Brain pericyte (primary cell): ENCODE measurements around the gene MIA2.
A peak's percentile ranks its signal among the peaks of the same experiment; 100 is the strongest.

Source experiments
- DNase-seq: peaks from one replicate; pipeline ENCODE4 v3.0.0-alpha.2; 2012; ENCODE audit warnings: low read depth, low spot score

Gene MIA2

DNA sequence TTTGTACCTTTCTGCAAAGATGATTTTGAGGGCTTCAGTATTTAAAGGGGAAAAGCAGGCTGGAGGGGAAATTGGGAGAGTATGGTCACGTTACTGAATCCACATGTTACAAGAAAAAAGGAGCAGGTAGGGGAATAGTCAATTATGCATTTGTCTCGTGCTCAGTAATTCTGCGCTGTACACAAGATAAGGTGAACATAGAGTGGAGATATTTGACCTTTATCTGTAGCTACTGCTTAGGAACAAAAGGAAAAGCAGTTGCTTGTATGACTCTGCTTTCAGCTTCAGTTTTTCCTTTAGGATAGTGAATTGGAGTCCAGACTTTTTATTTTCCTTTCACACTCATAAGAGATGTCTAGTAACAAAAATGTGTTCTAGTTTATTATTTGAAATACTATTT, 148.7 kb downstream of the MIA2 start:
- no peak for DNase-seq

DNA sequence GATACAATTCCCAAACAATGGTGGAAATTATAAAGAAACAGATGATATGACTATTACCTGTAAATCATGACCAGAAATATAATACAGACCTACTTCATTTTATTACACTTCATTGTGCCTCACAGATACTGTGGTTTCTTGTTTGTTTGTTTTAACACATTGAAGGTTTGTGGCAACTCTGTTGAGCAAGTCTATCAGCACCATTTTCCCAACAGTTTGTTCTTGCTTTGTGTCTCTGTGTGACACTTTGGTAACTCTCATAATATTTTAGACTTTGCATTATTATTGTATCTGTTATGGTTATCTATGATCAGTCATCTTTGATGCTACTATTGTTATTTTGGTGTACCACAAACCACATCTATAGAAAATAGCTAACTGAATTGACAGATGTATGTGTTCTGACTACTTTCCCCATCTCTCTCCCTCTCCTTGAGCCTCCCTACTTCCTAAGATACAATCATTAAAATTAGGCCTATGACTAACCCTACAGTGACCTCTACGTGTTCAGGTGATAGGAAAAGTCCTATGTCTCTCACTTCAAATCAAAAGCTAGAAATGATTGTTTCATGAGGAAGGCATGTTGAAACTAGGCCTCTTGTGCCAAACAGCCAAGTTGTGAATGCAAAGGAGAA, 149.4 kb downstream of the MIA2 start:
- DNase-seq: no peak

DNA sequence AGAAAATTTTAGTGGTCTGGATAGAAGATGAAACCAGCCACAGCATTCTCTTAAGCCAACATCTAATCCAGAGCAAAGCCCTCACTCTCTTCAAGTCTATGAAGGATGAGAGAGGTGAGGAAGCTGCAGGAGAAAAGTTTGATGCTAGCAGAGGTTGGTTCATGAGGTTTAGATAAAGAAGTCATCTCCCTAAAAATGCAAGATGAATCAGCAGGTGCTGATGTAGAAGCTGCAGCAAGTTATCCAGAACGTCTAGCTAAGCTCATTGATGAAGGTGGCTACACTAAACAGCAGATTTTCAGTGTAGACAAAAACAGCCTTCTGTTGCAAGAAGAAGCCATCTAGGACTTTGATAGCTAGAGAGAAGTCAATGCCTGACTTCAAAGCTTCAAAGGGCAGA, 150.0 kb downstream of the MIA2 start:
- DNase-seq: no peak

DNA sequence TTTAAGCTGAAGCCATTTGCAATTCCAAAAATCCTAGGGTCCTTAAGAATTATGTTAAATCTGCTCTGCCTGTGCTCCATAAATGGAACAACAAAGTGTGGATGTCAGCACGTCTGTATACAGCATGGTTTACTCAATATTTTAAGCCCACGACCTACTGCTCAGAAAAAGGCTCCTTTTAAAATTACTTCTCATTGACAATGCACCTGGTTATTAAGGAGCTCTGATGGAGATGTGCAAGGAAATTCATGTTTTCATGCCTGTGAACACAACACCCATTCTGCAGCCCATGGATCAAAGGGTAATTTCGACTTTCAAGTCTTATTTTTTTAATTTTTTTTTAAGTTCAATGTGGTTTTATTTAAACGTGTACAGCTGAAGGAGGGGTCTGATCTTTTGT, 150.5 kb downstream of the MIA2 start:
- no peak for DNase-seq

DNA sequence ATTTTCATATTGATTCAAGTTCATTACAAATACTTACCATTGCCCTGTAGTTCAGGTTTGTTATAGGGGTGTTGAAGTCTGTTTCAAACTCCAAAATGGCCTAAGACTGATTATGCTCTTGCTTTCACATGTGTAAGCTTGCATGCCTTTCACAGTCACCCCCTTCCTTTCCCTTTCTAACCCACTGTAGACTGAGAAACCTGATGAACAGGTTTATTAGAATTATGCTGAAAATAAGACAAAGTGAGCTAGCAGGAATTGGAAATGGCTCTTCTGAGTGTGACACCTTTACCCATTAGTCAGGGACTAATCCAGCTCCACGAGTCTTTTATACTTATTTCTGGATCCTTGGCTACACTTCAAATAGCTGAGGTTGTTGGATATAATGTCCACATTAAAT, 159.6 kb downstream of the MIA2 start:
- DNase-seq: no peak

DNA sequence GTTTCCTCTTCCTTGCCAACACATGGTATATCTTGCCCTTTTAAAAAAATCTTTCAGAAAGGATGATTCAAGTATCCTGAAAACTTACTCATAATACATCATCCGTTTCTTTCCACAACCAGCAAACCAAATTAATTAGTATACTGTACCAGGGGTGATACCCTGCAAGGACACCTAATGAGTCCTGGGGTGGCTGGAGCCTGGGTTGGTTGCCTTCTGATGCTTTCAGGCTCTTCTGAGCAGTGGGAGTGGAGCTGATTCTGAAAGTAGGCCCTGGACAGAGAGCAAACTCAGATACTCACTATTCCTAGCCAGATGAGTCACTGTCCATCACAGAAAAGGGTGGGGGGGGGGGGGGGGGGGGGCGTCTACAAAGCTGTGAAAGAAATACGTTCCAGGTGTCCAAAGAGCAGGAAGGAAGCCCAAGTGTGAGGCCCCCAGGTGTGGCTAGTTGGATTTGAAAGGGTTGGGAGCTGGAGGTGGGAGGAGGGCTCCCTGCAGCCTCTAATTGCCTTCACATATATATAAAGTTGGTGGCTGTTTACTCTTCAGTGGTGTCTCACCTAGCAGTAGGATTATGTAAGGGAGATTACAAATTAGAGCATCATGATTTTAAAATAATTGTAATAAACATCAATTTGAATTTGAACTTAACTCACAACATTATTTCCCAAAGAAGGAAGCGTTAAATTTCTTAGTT, 162.0 kb downstream of the MIA2 start:
- DNase-seq: no peak

DNA sequence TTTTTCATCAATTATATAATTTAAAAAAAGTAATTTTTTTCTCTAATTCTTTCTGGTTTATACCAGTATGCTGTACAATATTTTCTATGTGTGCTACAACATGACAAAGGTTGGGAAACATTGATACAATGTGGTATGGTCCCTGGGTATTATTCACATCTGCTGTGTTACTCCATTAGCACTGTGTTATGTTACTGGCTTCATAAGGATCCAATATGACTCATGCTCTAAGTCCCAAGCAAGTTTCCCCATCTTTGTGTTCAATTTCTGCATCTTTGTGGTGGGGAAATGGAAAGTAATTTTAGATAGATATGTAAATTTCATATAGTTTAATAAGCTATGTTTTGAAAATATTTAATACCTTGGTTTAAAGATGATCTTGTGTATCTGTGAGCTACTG, 162.7 kb downstream of the MIA2 start:
- DNase-seq: no peak

DNA sequence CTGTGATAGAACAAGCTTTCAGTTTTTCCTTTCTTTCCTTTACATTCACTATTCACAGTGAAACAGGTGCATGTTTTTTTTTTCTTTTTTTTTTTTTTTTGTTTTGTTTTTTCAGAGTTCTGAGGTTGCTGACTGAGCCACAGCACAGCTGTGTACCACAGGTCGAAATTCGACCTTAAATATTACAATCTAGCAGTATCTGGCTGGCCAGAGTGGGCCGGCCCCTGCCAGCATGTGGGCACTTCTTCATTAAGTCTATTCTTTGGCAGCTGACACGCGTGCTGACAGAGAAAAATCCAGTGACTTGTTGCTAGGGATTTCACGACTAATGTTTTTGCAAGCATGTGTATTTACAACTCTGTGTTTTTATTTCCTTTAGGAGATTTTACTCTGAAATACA, 164.7 kb downstream of the MIA2 start:
- DNase-seq: no peak

DNA sequence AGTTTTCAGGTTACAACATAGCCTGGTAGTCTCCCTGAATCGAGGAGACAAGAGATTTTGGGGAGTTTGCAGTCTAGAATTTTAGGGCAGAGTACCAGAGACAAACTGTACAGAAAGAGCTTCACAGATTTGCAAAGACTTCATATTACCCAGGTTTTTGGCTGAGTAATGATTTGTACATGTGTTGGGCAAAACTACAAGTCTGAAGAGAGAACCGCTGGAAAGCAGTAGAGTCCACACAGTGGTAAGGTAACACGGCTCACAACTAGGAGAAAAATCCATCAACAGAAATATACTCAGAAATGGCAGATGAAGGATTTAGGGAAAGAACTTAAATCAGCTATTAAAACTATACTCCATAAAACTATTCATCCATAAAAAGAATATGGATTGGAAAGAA, 172.8 kb downstream of the MIA2 start:
- no peak for DNase-seq

DNA sequence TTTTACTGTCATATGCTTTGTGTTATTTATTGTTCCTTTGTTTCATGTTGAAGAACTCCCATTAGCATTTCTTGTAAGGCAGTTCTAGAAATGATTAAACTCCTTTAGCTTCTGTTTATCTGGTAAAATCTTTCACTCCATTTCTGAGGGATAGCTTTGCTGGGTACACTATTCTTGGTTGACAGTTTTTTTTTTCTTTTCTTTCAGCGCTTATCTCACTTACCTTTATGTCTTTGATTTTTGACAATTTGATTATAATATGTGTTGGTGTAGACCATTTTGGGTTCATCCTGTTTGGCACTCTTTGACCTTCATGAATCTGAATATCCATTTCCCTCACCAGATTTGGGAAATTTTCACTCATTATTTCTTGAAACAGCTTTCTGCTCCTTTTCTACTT, 182.4 kb downstream of the MIA2 start:
- no peak for DNase-seq

DNA sequence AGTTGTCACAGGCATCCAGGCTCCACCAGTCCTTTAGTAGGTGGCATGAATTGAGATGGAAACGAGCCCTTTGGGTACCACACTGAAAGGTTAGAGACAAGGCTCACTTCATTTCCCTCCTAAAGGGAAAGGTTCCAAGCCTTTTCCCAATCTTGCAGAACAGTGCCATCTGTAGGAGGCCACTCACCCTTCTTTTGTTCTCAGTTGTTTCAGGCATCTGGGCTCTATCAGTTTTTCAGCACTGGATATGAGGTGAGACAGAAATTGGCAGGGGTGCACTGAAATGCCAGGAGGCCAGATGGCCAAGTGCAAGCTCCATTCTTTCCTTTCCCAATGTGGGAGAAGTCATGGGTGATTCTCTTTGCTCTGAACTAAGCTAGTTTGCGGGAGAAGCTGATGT, 183.3 kb downstream of the MIA2 start:
- no peak for DNase-seq

DNA sequence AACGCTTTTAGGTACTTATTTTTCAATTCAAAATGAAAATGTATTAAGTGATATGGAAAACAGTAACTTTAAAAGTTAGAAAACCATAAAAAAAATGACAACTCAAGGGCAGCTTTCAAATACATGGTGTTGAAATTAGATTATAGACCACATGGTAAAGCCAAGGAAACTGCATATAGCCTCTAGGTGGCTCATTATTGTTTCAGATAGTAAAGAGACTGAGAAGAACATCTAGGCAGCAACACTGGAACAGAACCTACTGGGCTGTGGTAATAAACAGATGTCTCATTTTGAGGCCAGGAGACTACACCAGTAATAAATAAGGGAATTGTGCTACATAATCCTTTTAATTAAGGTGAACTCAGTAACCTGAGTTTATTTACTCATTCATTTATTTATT, 185.6 kb downstream of the MIA2 start:
- no peak for DNase-seq

DNA sequence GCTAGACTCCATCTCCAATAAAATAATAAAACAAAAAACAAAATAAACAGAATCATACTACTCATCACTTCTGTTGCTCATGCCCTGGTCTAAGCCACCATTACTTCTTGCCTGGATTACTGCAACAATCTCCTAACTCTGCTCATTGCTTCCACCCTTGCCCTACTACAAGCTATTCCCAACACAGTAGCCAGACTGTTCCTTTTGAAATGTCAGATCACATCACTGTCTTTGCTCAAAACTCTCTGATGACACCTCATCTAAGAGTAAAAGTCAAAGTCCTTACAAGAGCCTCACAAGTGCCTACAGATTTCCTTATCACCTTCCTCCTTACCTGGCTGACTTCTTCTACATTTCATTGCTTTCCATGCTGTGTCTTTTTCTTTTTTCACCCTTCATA, 188.5 kb downstream of the MIA2 start:
- no peak for DNase-seq

DNA sequence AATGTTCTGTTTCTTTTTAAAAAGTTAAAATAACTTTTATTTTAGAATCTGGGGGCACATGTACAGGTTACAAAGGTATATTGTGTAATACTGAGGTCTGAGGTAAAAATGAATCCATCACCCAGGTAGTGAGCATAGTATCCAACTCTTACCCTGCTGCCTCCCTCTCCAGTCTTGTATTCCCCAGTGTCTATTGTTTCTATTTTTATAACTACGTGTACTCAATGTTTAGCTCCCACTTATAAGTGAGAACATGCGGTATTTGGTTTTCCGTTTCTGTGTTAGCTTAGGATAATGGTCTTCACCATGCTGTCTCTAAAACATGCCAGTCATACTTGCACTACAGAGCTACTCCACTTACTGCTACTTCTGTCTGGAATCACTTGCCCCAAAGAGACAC, 190.1 kb downstream of the MIA2 start:
- DNase-seq: no peak

DNA sequence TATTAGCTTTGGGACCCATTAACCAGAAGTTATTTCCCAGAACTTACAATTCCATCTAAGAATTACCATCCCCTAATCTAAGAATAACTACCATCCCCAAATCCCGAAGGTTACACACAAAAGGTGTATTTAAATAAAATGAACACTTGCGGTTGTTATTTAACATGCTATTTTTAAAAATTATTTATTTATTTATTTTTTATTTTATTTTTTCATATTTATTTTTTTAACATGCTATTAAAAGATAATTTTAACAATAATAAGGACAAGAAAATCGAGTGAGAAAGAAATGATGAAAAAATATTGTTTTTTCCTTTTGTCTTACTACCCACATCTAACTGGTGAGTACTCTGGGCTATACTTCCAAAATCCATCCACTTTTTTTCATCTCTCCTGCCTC, 192.2 kb downstream of the MIA2 start:
- DNase-seq: no peak

DNA sequence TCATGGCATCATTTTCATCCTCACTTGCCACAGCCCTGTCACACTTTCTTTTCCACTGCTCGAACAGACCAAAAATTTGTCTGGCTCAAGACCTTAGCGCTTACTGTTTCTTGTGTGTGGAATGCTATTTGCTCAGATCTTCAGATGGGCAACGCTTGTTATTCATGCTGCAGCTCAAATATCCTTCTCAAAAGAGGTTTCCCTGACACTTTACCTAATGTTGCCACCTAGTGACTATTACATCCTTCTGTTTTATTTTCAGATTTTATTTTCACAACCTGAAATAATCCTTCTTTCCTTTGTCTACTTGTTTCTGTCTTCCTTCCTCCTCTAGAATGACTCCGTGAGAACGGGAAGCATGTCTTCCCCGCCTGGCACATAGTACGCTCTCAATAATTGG, 192.9 kb downstream of the MIA2 start:
- no peak for DNase-seq

DNA sequence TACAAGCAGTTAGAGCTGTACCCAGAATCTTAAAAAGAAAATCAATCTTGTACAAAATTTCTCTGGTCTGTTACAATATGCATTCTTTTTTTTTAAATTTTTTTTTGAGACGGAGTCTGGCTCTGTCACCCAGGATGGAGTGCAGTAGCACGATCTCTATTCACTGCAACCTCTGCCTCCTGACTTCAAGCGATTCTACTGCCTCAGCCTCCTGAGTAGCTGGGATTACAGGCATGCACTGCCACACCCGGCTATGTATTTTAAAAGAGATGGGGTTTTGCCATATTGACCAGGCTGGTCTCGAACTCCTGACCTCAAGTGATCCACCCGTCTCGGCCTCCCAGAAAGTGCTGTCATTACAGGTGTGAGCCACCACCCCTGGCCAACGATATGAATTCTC, 194.4 kb downstream of the MIA2 start:
- no peak for DNase-seq

DNA sequence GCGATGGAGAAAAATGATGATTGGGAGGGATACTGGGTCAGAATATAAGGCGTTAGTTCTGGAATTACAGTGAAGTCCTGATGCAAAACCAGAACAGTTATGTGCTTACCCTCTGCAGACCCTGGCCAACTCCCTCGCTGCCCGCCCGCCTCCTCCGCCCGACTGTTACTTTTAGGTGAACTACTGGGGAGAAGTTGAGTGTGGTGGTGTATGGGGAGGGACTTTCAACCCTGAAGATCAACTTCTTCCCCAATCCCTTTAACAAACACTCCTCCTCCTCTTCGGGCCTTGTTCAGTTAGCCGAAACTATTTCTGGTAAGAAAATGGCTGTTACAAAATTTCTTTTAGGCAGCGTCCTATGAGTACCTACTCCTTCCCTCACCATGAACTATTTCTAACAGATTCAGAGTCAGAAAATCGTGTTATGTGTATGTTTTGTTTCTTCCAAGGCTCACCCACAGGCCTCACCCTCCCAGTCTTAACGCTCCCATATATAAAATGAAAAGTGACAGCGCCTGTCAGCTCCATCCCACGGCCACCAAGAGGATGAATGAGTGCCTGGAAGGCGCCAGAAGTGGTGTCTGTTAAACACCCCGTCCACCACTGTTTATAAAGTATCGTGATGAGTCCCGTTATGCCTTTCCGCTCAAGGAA, 197.2 kb downstream of the MIA2 start:
- no peak for DNase-seq

DNA sequence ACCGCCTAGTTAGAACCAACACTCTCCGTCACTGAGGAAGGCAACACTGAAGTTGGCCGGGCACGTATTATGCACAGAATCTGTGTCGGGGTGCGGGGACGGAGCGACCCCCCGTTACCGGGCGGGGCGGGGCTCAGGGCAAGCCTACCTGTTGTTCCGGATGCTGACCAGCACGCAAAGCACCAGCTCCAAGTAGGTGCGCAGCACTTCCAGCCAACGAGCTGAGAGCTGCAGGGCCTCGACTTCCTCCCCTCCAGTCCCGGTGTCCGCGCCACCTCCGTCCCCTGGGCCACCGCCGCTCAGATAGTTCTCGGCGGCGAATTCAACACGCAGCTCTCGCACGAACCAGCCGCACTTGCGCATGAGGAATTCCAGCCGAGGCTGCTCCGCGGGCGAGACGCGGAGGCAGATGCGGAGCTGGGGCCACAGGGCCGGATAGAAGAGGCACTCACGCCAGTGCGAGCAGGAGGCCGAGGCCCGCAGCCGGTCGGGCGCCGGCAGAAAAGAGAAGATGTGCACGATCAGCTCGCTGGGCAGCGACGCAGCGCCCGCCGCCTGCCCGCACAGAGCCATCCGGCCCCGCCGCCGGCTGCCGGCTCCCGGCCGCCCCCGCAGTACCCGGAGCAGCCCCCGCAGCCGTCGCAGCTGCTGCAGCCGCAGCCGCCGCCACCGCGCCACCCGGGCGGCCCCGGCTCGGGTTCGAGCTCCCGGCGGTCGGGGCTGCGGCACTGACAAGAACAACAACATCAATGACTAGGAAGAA, 197.9 kb downstream of the MIA2 start:
- DNase-seq: no peak

DNA sequence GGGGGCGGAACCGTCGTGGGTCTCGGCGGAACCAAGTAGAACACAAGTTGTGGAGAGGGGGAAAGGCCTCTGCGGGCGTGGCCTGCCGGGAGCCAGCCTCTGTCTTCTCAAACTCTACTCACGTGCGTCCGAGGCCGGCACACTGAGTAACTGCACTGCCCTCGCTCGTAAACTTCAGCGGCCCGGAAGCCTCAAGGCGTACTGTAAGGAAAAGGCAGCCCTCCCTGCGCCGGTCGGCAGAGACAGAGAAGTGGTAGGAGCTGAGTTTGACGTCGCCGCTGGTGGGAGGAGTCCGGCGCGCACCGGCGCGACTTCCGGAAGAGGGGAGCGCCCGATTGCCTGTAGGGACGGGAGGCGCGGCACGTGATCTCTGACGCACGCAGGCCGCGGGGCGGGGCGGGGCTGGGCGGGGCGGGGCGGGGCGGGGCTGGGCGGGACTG, 198.5 kb downstream of the MIA2 start, which contains the start of gene FBXO33:
TSS of gene FBXO33 (minus strand) at position 255 of the 440 bp plus-strand sequence. CDS start 271 bp downstream, outside the sequence.
- DNase-seq: peak; percentile 95

DNA sequence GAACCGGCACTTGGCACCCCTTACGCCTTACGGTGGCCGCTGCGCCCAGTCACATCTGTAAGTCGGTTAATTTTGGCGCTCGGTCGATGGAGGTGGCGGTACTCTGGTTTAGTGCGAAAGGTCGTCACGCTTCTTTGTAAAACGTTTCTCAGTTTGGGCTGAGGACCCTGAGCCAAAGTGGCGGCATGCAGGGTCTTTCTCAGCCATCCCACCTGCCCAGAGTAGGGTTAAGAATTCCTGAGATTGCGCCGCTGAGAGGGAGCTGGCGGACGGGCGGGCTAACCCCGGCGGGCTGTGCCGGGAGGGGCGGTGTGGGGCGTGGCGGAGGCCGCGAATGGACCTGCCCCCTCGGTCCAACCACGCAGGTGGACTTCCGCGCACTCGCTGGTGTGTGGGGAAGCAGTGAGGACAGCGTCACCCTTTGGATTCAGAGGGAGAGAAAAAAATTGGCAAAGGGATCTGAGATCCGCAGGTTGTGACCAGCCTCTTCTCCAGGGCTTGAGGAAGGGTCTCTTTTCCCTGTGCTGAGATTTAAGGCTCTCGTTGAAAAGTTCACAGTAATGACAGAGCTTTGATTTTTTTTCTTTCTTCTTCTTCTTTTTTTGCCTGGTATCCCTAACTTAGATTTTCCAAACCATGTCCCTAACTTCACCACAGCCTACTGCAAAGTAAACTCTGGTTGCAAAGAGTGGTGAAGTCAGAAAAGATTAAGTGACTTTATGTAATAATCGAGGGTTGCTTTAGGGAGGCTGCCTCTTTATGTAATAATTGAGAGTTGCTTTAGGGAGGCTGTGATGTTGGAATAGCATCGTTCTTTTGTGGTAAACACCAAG, 199.1 kb downstream of the MIA2 start:
- no peak for DNase-seq

DNA sequence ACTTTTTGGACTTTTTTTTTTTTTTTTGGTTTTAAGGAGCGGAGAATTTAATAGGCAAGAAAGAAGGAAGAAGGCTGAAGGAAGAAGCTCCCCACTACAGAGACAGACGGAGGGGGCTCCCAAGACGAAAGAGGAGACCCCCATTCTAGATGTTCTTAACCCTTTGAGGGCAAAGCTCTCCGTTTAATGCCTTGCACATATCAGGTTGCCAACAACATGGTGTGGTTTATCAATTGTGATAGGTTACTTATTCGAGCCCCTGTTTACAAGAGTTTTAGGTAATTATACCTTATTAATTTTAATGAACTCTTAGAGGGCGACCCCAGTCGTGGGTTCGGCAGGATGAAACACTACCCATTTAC, 199.7 kb downstream of the MIA2 start:
- DNase-seq: no peak
